CD1c-positive myeloid dendritic cell (primary cell): ENCODE data around the gene PIK3R2.

Experiments used
- DNase-seq: peaks from one replicate; pipeline ENCODE4 v3.0.0-alpha.2; 2016; ENCODE audit errors: extremely low spot score

PIK3R2 gene

DNA sequence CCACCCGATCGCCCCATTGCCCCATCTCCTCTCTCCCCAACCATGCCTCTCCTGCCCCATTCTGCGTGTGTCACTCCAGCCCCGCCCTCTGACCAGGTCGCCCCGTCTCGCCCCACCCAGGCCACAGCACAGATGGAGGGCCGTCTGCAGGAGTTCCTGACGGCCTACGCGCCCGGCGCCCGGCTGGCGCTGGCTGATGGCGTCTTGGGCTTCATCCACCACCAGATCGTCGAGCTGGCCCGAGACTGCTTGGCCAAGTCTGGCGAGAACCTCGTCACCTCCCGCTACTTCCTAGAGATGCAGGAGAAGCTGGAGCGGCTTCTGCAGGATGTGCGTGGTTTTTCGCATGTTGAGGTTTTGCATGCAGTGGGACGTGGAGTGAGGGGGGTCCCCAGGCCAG is 29.1 kb upstream of the PIK3R2 start:
- no peak for DNase-seq

DNA sequence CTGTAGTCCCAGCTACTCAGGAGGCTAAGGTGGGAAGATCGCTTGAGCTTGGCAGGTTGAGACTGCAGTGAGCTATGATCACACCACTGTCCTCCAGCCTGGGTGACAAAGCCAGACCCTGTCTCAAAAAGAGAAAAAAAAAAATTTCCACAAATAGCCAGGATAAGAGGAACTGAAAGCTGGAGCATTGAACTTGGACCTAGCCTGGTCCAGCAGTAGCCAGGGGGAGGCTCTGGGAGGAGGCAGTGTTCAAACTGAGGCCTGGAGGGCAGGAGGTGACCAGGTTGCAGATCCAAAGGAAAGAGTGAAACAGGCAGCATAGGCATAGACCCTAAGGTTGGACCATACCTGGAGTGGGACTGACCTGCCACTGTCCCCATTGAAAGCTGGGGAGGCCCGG is 26.9 kb upstream of the PIK3R2 start:
- DNase-seq = peak; percentile 55

DNA sequence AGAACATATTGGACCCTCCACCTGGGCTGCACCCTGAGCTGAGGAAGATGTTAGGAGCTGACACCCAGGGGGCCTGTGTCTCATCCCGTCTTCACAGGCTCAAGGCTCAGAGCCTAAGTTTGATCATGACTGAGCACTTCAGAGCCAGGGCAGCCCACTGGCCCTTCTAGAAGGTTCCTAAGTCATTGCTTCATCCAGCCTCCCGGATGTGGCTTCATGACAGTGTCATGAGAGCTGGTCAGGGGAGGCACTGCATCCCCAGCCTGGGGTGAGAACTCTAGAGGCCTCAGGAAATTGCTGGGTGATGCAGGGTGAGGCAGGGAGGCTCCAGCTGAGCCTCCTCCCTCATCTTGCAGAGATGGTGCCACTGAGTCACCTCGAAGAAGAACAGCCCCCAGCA is 24.9 kb upstream of the PIK3R2 start:
- no peak for DNase-seq

DNA sequence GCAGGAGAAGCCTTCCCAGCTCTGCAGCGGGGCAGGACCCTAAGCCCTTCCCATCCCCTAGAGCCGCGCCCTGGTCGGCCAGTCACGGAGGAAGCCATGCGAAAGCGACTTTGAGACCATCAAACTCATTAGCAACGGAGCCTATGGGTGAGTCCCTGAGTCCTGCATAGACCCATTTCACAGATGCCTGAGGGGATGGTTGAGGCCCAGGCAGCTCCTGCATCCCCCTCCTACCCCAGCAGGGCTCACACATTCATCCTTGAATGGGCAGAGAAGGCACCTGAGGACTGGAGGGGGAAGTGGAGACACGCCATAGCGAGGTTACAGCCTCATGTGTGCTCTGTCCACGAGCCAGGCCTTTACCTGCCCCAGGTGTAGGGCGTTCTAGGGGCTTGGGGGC is 24.2 kb upstream of the PIK3R2 start:
- DNase-seq = no peak

DNA sequence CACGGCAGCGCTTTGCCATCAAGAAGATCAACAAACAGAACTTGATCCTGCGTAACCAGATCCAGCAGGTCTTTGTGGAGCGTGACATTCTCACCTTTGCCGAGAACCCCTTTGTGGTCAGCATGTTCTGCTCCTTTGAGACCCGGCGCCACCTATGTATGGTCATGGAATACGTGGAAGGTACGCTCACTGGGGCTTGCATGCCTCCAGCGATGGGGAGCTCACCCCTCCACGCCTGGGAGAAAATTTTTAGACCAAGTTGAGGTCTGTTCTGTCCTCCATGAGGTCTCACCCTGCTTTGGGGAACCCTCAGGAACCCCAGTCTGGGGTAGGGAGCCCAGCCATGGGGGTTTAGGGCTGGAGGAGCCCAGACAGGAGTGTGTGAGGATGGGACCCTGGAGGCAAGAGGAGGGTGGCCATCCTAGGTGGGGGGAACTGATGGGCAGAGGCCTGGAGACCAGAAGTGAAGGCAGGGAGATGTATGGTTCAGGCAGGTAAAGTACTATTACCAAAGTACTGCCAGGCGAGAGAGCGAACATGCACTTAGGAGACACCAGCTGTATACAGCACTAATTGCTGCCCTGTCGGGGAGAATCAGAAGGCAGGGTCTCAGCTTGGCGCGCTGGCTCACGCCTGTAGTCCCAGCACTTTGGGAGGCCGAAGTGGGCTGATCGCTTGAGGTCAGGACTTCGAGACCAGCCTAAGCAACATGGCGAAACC is 22.3 kb upstream of the PIK3R2 start:
- no peak for DNase-seq

DNA sequence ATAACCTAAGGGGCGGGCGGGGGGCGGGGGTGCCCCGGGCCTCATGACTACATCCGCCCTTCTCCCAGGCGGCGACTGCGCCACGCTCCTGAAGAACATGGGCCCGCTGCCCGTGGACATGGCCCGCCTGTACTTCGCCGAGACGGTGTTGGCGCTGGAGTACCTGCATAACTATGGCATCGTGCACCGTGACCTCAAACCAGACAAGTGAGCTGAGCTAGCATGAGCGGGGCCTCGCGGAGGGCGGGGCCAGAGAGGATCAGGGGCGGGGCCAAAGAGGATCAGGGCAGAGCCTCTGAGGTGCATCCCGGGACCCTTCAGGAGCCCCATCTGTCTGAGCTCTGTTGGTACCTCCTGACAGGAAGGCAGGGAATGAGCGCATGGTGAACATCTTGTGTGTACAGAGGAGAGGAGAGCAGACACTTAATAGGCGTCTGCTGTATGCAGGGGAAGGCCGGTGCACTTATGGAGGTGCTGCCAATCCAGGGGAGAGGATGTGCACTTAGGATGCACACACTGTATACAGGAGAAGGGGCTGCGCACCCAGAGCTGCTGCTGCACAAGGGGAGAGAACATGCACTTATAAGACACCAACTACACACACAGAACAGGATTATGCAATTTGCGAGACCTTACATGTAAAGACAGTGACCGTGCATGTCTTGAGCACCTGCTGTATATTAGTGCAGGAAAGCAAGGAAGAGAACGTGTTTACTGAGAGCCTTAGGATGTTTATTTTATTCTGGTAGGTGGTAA is 20.9 kb upstream of the PIK3R2 start:
- no peak for DNase-seq

DNA sequence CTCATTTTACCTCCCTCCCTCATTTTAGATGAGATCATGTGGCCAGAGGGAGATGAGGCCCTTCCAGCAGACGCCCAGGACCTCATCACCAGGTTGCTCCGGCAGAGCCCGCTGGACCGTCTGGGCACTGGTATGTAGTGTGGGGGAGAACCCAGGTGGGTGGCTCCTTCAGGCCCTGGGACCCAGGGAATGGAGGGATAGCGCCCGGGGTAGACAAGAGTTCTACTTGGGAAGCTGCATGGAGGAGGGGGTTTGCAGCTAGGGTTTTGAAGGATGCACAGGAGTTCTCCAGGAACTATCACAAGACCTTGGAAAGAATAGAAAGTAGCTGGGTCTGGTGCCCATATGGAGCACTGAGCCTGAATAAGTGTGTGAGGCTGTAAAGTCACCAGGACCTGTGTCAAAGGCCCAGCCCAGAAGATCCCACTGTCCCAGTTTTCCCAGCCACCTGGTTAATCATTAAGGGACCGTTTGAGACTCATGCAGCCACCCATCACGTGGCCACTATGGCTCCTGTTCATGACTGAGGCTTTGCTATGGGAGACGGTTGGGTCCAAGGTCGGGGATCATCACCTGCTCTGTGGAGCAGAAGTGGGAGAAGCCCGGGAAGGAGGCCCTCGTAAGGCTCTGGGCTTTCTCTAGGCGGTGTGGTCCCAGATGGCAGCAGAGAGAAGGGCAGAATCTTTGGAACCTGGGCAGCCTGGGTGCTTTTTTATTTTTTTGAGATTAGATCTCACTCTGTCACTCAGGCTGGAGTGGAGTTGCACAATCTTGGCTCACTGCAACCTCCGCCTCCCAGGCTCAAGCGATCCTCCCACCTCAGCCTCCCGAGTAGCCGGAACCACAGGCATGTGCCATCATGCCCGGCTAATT is 17.0 kb upstream of the PIK3R2 start:
- DNase-seq = no peak

DNA sequence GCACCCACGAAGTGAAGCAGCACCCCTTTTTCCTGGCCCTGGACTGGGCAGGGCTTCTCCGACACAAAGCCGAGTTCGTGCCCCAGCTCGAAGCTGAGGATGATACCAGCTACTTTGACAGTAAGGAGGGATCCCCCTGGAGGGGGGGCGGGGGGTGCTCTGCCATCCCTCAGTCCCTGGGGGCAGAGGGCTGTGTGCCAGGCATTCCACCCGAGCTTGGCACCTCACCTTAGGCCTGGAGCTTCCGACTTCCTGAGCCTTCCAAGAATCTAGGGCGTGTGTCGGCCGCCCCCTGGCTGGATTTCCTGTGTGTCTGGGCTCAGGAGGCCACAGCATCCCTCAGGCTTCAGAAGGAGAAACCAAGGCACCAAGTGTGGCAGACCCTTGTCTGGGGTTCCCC is 15.7 kb upstream of the PIK3R2 start:
- DNase-seq = no peak

DNA sequence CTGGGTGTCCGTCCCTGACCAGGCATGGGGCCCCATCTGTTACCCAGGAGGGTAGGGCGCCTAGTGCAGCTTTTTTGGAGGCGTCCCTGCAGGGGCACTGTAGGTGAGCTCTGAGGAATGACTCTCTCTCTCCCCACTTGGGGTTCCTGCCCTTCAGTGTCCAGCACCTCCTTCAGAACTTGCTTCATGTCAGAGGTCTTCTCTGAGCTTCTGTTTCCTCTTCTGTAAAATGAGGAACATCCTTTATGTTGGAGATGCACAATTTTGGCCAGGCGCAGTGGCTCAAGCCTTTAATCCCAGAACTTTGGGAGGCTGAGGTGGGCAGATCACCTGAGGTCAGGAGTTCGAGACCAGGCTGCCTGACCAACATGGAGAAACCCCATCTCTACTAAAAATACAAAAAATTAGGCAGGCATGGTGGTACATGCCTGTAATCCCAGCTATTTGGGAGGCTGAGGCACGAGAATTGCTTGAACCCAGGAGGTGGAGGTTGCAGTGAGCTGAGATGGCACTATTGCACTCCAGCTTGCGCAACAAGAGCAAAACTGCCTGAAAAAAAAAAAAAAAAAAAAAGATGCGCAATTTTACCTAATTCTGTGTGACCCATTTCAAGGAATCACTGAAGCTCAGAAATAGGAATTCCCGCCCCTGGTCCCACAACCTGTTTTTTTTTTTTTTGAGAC is 15.2 kb upstream of the PIK3R2 start:
- peak; percentile 41 for DNase-seq

DNA sequence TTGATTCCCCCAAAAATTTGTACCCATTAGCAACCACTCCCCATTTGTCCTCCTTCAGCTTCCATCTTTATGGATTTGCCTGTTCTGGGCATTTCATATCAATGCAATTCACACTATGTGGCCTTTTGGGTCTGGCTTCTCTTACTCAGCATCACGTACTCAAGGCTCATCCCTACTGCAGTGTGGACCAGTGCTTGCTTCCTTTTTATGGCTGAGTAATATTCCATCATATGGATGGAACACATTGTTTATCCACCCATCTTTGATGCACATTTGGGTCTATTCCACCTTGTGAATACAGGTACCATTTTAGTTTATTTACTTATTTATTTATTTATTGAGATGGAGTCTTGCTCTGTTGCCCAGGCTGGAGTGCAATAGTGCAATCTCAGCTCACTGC is 12.5 kb upstream of the PIK3R2 start:
- no peak for DNase-seq

DNA sequence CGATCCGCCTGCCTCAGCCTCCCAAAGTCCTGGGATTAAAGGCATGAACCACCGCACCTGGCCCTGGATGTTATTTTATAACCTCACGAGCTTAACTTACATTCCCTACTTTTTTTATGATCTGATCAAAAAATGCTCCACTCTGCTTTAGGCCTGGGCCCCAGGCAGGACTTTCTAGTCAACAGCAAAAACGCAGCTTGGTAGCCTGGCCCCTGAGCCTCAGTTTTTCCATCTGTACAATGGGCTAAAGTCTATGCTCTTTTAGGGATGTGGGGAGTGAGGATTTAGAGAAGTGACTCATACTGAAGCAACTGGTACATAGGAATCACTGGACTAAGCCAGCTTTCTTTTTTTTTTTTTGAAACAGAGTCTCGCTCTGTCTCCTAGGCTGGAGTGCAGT is 11.9 kb upstream of the PIK3R2 start:
- DNase-seq = no peak

DNA sequence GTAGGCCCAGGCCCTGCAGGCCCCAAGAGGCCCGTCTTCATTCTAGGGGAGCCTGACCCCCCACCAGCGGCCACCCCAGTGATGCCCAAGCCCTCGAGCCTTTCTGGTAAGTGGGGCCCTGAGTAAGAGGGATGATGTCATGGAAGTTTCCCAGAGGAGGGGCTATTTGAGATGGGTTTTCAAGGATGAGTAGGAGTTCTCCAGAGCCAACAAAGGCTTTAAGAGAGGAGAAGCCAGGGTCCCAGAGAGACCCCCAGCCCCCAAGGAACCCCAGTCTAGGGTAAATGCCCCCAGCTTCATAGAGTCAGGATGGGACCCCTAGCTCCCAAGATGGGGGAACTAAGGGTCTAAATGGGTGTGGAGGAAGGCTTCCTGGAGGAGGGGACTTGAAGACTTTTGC is 9.1 kb upstream of the PIK3R2 start:
- DNase-seq = no peak

DNA sequence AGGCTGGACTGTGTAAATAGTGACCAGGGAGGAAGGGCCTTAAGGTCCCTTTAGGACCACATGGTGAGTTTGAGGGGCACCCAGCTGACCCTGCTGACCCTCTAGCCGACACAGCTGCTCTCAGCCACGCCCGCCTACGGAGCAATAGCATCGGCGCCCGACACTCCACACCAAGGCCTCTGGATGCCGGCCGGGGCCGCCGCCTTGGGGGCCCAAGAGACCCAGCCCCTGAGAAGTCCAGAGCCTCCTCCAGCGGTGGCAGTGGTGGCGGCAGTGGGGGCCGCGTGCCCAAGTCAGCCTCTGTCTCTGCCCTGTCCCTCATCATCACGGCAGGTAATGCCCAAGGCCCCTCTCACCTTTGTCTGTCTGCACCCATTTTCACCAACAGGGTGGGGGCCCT is 8.6 kb upstream of the PIK3R2 start:
- DNase-seq = no peak

DNA sequence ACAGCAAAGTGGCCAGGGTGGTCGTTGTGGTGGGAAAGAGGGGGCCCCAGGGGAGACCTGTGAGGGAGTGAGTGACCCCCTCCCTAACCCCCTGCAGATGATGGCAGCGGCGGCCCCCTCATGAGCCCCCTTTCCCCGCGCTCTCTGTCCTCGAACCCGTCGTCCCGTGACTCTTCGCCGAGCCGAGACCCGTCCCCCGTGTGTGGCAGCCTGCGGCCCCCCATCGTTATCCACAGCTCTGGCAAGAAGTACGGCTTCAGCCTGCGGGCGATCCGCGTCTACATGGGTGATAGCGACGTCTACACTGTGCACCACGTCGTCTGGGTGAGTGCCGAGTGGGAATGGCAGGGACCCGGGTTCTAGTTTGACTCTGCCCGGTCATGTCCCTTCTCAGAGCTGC is 8.1 kb upstream of the PIK3R2 start:
- DNase-seq = no peak

DNA sequence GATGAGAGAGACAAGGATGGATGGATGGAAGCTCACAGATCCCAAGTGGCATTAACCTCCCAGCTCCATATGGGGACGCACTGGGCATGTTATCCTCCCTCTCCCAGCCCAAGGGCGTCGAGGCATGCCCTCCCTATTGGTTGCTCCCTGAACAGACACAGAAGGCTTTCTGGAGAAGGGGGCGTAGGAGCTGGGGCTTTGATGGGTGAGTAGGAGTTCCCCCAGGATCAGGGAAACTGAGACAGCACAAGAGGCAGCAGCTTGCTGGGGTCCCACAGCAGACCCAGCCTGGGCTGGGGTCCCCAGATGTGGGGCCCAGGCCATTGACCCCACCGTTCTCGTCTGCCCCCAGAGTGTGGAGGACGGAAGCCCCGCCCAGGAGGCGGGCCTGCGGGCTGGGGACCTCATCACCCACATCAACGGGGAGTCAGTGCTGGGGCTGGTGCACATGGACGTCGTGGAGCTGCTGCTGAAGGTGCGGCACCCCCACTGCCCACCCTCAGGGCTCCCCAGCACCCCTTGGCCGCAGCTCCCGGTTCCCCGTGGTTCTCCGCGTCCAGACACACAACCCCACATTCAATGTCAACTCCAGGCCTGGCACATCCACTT is 7.5 kb upstream of the PIK3R2 start:
- no peak for DNase-seq

DNA sequence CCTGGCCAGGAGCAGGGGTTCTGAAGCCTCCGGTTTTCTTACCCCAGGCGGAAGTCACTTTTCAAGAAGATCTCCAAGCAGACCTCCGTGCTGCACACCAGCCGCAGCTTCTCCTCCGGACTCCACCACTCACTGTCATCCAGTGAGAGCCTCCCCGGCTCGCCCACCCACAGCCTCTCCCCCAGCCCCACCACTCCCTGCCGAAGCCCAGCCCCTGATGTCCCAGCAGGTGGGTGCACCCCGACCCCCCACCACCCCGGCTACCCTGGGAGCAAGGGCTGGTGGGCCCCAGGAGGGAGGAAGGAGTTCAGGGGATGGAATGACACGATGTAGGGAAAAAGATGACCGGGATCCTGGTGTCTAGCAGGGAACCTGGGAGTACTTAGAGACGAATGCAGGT is 5.6 kb upstream of the PIK3R2 start:
- DNase-seq = no peak

DNA sequence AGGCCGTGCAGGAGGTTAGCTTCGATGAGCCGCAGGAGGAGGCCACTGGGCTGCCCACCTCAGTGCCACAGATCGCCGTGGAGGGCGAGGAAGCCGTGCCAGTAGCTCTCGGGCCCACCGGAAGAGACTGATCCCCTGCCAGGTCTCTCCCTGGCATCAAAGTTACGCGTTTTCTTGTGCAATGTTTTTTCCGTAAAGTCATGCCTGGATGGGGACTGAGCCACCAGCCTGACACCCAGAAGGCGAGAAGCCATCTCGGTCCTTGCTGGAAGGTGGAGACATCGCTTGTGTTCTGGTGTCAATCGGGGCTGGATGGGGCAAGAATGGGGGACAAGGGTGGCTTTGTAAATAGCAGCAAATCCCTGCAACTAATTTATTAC is 3.4 kb upstream of the PIK3R2 start:
- no peak for DNase-seq

DNA sequence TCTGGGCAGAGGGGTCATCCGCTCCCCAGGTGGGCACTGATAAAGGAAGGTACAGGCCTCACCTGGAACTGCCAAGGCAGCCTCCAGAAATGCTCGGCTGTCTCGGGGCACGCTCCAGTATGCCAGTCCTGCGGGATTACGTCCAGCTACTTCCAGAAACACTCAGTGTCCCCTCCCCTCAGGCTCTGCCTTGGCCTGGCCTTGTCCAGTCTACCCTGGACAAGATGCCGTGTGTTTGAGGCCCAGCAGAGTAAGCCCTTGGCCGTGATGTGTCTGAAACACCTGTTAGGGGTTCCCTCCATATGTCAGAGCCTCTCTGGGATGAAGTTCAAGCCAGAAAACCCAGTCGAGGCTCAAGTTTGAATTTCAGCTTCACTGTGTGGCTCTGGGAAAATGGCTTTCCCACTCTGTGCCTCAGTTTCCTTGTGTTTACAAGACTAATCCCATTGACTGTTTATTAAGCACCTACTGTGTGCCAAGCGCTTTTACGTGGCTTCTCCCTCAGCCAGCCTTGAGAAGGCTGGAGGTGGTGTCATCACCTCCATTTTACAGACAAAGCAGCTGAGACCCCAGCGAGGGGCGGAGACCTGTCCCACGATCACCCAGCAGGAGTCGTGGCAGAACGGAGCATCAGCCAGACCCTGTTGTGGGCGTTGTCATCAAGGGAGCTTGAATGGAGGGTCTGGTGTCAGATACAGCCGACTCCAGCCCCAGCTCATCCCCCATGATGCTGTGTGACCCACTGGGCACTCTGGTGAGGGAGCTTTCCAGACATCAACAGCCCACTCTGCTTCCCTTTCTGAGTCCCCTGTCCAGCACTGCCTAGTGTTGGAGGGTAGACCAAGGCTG is 2.0 kb upstream of the PIK3R2 start:
- DNase-seq = no peak

DNA sequence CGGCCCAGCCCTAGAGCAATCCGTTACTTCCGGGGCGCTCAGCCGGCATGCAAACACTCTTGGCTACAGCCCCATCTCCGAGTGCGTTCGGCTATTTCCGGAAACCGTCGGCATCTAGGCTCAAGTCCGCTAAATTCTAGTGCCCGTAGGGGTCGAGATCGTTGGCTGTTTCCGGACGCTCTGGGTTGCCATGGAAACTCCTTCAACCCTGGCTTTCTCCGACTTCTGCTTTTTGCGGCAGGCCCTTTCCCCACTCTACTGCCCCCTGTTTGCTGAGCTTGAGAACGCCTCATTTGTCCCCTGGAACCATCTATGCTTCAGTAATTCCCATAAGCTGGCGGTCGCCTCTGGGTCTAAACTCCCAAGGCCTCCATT is 534 bp upstream of the PIK3R2 start:
- peak; percentile 100 for DNase-seq

DNA sequence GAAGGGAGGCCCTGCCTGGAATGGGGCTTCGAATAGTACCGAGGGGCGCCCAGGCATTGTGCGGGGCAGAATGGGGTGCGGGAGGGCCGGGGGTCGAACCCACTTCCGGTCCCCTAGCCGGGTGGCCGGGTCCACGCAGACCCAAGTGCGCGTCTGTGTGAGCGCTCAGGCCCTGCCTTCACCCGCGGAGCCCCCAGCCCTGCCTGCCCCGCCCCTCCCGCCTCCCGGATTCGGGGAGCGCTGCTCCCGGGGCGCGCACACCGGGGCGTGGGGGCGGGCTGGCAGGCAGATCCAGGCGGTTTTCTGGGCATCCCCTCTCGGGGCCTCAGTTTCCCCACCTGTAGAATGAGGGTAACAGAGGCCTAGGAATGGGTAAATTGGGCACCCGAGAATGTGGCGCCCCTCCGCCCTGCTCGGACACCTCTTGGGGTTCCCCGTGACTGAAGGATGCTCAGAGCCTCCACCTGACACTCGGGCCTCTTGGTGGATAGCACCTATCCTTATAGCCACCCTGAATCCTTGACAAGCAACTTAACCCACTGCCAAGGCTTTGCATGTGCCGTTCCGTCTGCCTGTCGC is 682 bp downstream of the PIK3R2 start:
- DNase-seq = no peak
